Measurements from ENCODE around the gene DIRAS2.

DNA sequence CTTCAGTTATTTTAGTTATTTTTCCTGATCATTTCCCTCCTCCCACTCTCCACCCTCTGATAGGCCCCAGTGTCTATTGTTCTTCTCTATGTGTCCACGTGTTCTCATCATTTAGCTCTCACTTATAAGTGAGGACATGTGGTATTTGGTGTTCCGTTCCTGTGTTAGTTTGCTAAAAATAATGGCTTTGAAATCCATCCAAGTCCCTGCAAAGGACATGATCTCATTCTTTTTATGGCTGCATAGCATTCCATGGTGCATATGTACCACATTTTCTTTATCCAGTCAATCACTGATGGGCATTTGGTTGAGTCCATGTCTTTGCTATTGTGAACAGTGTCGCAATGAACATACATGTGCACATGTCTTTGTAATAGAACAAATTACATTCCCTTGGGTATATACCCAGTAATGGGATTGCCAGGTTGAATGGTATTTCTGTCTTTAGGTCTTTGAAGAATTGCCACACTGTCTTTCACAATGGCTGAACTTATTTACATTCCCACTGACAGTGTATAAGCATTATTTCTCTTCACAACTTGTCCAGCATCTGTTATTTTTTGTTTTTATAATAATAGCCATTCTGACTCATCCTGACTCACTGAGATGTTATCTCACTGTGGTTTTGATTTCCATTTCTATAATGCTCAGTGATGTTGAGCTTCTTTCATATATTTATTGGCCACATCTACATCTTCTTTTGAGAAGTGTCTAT lies 17.2 kb upstream of the DIRAS2 start:
- TF ChIP-seq POLR2AphosphoS5 (IDR thresholded peaks at IDR 0.05; ENCODE audit: low read depth, low read length) (no peak), POLR2A (IDR thresholded peaks at IDR 0.05; ENCODE audit: low read depth, low read length) (no peak)

All from GM12891 (cell line).